ENCODE results near the gene NRTN. TPM values are rescaled to one million over a fixed set of nuclear protein-coding genes. Genes with fewer than 3 reads are reported as not detected.
A peak's percentile ranks its signal among the peaks of the same experiment; 100 is the strongest.

NRTN gene
- total RNA-seq, 1 experiment from 2014 or later: 3.9 TPM

DNA sequence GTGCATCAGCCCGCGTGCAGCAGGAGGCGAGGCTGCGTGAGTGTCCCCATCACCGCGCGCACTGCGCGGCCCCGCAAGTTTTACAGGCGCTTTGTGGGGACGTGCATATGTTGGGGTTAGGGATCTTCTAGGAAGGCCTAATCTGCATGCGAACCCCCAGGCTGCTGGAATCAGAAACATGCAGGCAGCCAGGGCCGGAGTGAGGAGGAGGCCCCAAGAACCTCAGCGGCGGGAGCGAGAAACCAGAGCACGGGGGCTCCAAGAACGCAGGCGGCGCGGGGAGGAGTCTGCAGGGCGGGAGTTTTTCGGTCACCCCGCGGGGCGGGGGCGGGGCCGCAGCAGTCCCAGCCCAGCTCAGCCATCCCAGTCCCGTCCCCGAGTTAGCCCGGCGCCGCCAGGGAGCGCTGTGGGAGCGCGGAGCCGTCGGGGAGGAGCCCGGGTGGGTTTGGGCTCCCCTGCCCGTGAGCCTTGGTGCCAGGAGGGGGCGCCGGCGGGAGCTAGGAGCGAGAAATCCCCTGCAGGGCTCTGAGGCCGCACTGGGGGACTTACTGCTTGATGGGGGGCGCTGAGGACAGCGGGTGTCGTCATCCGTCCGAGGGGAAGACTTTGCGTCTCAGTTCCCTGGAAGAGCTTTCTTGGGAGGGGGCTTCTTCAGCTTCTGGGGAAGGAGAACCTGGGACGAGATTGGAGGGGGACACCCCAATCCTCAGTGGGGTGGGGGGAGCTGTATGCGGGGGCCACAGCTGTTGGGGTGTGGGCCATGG is 933 bp upstream of the NRTN start:
- Histone ChIP-seq H3K9me2 (replicated peaks; ENCODE audit: low read length) (no peaks in the 10 kb centered on the region), H3K79me2 (ENCODE audit: low read length) (no peaks in the 10 kb centered on the region), H3K4me1 (ENCODE audit: insufficient read depth, low read length) (peaks cover 12% of the 10 kb centered on the region), H3K9me3 (ENCODE audit: low read length) (no peaks in the 10 kb centered on the region), H3K9ac (ENCODE audit: low read length) (peak overlapping the region; percentile 44), H2AFZ (ENCODE audit: low read length) (peak overlapping the region; percentile 90), H3K27me3 (ENCODE audit: low read length) (no peaks in the 10 kb centered on the region), H3F3A (ENCODE audit: low read length, unreplicated experiment) (no peaks in the 10 kb centered on the region), H3K4me2 (ENCODE audit: low read length) (peak overlapping the region; percentile 85), H4K20me1 (ENCODE audit: low read length) (no peaks in the 10 kb centered on the region), H3K36me3 (ENCODE audit: low read depth, low read length) (no peaks in the 10 kb centered on the region), H3K27ac (ENCODE audit: low read length) (no peak overlapping the region), H3K4me3 (ENCODE audit: low read length) (peak overlapping the region; percentile 58)
- BruUV-seq (replicated peaks): no TSS peak
- TF ChIP-seq, protein P1, sequence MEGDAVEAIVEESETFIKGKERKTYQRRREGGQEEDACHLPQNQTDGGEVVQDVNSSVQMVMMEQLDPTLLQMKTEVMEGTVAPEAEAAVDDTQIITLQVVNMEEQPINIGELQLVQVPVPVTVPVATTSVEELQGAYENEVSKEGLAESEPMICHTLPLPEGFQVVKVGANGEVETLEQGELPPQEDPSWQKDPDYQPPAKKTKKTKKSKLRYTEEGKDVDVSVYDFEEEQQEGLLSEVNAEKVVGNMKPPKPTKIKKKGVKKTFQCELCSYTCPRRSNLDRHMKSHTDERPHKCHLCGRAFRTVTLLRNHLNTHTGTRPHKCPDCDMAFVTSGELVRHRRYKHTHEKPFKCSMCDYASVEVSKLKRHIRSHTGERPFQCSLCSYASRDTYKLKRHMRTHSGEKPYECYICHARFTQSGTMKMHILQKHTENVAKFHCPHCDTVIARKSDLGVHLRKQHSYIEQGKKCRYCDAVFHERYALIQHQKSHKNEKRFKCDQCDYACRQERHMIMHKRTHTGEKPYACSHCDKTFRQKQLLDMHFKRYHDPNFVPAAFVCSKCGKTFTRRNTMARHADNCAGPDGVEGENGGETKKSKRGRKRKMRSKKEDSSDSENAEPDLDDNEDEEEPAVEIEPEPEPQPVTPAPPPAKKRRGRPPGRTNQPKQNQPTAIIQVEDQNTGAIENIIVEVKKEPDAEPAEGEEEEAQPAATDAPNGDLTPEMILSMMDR (conservative IDR thresholded peaks at IDR 0.05; ENCODE audit: low read depth, low read length): peak; percentile 100
- TF ChIP-seq EZH2 (IDR thresholded peaks at IDR 0.05; ENCODE audit: low read length, unreplicated experiment): no peak
- no peak for TF ChIP-seq EZH2phosphoT487 (IDR thresholded peaks at IDR 0.05; ENCODE audit: borderline replicate concordance, low read length)
- CTCF ChIA-PET: interaction anchor here (0.5 to 1.7 kb wide), 17 partner anchors 10 to 1573 kb away, joined by 3 to 27 read pairs (median 6); partner anchors contain the start of genes CAPS, NDUFA11 and VMAC
- intact Hi-C loops (cut with micrococcal nuclease): loop anchor here (2.0 to 5.0 kb wide), 2 partner anchors 89 to 218 kb away; no protein-coding TSS in a partner anchor
- peak; percentile 98 for DNase-seq
- ATAC-seq: peak; percentile 91
- POLR2A ChIA-PET (ENCODE audit: unreplicated experiment): interaction anchor here (0.6 kb wide), 2 partner anchors 20 to 294 kb away, joined by 3 read pairs; no protein-coding TSS in a partner anchor

DNA sequence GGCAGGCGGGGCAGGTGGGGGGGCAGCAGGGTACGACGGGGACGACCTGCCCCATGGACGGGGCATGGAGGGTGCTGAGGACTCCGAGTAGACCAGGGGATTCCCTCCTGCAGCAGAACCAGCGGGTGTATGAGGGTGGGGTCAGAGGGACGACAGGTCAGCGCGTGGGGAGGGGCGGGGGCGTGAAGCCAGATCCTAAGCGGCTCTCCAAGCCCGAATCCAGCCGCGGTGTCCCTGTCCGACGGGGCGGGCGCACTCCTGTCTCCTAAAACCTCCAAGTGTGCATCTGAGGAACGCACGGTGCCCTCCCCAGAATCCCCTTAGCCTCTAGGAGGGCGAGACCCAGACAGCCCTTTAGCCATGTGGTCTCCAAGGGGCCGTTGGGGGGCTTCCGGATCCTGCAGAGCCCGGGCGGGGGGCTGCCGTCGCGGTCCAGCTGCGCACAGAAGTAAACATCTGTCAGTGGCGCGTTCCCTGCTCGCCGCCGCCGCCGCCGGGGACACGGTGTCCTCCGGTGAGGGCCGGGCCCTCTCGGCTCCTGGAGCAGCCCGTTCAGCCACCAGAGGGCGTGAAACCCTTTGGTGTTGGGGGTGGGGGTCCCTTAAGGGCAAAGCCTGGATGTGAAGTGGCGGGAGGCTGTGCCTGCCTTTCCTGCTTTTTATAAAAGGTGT is 730 bp downstream of the NRTN start:
- Histone ChIP-seq H3K4me1 (ENCODE audit: insufficient read depth, low read length) (peaks cover 12% of the 10 kb centered on the region), H4K20me1 (ENCODE audit: low read length) (no peaks in the 10 kb centered on the region), H3K4me2 (ENCODE audit: low read length) (peak overlapping the region; percentile 66), H3K36me3 (ENCODE audit: low read depth, low read length) (no peaks in the 10 kb centered on the region), H3K4me3 (ENCODE audit: low read length) (peak overlapping the region; percentile 51), H2AFZ (ENCODE audit: low read length) (peak overlapping the region; percentile 60), H3K9me3 (ENCODE audit: low read length) (no peaks in the 10 kb centered on the region), H3K9me2 (replicated peaks; ENCODE audit: low read length) (no peaks in the 10 kb centered on the region), H3K79me2 (ENCODE audit: low read length) (no peaks in the 10 kb centered on the region), H3K9ac (ENCODE audit: low read length) (no peak overlapping the region), H3K27ac (ENCODE audit: low read length) (no peak overlapping the region), H3K27me3 (ENCODE audit: low read length) (no peaks in the 10 kb centered on the region), H3F3A (ENCODE audit: low read length, unreplicated experiment) (no peaks in the 10 kb centered on the region)
- ATAC-seq (peak; percentile 51), DNase-seq (peak; percentile 82)
- TF ChIP-seq EZH2phosphoT487 (IDR thresholded peaks at IDR 0.05; ENCODE audit: borderline replicate concordance, low read length): no peak
- TF ChIP-seq, protein P1 (conservative IDR thresholded peaks at IDR 0.05; ENCODE audit: low read depth, low read length): peak; percentile 96
- intact Hi-C loops (cut with micrococcal nuclease): loop anchor here (2.0 kb wide), 1 partner anchor 87 kb away; no protein-coding TSS in a partner anchor
- POLR2A ChIA-PET (ENCODE audit: unreplicated experiment): no interaction called here
- CTCF ChIA-PET: no interaction called here
- BruUV-seq (replicated peaks): no TSS peak
